ENCODE data around the gene DNAJC22. TPM values are rescaled to one million over a fixed set of nuclear protein-coding genes. Genes with fewer than 3 reads are reported as not detected.
A peak's percentile ranks its signal among the peaks of the same experiment; 100 is the strongest.

Gene DNAJC22
- total and polyA plus RNA-seq, 9 of the 15 experiments (the other 6 are each of a cell fraction or from before 2014, with no cell fraction given): 0.10 to 1.2 (median 0.47) TPM

- TF ChIP-seq KLF13 (tag; IDR thresholded peaks at IDR 0.05; ENCODE audit: borderline replicate concordance, low read depth): peak; percentile 96
- no peak for TF ChIP-seq EGR1 (conservative IDR thresholded peaks at IDR 0.05)
- peak; percentile 22 to 37; a peak in 1 of 4 replicates for TF ChIP-seq FOXK2 (conservative IDR thresholded peaks at IDR 0.05 in 1 of 2, IDR thresholded peaks at IDR 0.05 in 1 of 2; ENCODE audit: low read depth in 2 of 2)
- 0 out of 2 replicates have a peak, but pooled peaks have one; percentile 61 for TF ChIP-seq ZNF282 (CRISPR knock-in tag; IDR thresholded peaks at IDR 0.05)
- 0 out of 4 replicates have a peak, but pooled peaks of 1 of the 2 experiments have one; percentile 20 for TF ChIP-seq HDAC1 (IDR thresholded peaks at IDR 0.05)
- TF ChIP-seq PBX2 (CRISPR knock-in tag; IDR thresholded peaks at IDR 0.05; ENCODE audit: low read depth): 0 out of 2 replicates have a peak, but pooled peaks have one; percentile 32
- no peak for TF ChIP-seq PBX2 (tag; conservative IDR thresholded peaks at IDR 0.05; ENCODE audit: low read depth)
- TF ChIP-seq SUPT5H (IDR thresholded peaks at IDR 0.05): no peak
- no peak for TF ChIP-seq CSDE1 (IDR thresholded peaks at IDR 0.05)
- TF ChIP-seq ZNF431 (CRISPR knock-in tag; IDR thresholded peaks at IDR 0.05): no peak
- no peak for TF ChIP-seq ID3 (CRISPR knock-in tag; IDR thresholded peaks at IDR 0.05)
- no peak for TF ChIP-seq ID3 (tag; IDR thresholded peaks at IDR 0.05)
- no peak for TF ChIP-seq CREB1 (IDR thresholded peaks at IDR 0.05)
- 0 out of 2 replicates have a peak, but pooled peaks have one; percentile 13 for TF ChIP-seq CREB1 (CRISPR knock-in tag; IDR thresholded peaks at IDR 0.05)
- TF ChIP-seq YY1 (IDR thresholded peaks at IDR 0.05; ENCODE audit: borderline replicate concordance in 1 of 3, control insufficient read depth in 1 of 3, extremely low read depth in 1 of 3, insufficient read depth in 3 of 3, insufficient read length in 1 of 3, insufficient replicate concordance in 2 of 3, low read depth in 1 of 3, low read length in 2 of 3): peak in 1 of 3 experiments; percentile 7
- TF ChIP-seq, protein P1, sequence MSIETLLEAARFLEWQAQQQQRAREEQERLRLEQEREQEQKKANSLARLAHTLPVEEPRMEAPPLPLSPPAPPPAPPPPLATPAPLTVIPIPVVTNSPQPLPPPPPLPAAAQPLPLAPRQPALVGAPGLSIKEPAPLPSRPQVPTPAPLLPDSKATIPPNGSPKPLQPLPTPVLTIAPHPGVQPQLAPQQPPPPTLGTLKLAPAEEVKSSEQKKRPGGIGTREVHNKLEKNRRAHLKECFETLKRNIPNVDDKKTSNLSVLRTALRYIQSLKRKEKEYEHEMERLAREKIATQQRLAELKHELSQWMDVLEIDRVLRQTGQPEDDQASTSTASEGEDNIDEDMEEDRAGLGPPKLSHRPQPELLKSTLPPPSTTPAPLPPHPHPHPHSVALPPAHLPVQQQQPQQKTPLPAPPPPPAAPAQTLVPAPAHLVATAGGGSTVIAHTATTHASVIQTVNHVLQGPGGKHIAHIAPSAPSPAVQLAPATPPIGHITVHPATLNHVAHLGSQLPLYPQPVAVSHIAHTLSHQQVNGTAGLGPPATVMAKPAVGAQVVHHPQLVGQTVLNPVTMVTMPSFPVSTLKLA (conservative IDR thresholded peaks at IDR 0.05): peak; percentile 82 to 88
- 0 out of 2 replicates have a peak, but pooled peaks have one; percentile 20 for TF ChIP-seq MYNN (IDR thresholded peaks at IDR 0.05)
- no peak for TF ChIP-seq MYNN (CRISPR knock-in tag; IDR thresholded peaks at IDR 0.05)
- peak; percentile 65 for TF ChIP-seq SMC3 (conservative IDR thresholded peaks at IDR 0.05; ENCODE audit: insufficient read depth, low read depth, low read length)
Observed at GRCh38 chr12:49331380-49332222, 15.1 kb upstream of the DNAJC22 start (continued).
